NCI-H2081 treated with DMSO at 0.1 percent for 48 hours (cell line): ENCODE results near the gene NDUFA3.

Experiments used
- DNase-seq: peaks from one replicate; lab custom pipeline; 2025; lab: John Stamatoyannopoulos, UW

The NDUFA3 gene

GRCh38 chr19:54138489-54139256, 36.0 kb downstream of the NDUFA3 start:
- DNase-seq = no peak

- no peak for DNase-seq
Measured at GRCh38 chr19:54141356-54141755, 38.7 kb downstream of the NDUFA3 start.

DNA sequence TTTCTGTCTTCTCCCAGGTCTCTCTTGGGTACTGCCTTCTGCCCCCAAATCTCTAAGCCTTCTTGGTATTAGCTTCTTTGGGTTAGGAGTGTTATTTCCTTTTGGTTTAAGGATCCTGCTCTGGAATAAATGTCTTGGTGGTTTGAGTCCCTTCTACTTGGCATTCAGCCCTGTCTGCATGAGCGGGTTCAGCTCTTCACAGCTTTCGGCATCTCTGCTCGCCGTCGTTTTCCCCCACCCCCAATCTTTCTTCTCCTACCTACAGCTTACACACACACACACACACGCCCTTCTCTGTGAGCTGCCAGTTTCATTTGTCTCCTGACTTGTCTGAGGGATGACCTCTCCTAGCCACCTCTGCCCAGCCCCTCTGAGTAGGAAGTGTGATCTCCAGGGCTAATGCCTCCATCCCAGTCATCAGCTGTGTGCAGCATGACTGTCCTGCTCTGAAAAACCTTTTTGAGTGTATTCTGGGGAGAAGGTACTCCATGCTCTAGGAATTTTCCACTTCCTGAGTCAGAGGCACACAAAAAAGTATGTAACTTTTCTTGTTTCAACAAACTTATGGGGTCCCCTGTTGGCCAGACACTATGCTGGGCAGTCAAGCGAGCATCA, 39.6 kb downstream of the NDUFA3 start:
- no peak for DNase-seq

- no peak for DNase-seq
Measured at GRCh38 chr19:54145541-54146158, 43.0 kb downstream of the NDUFA3 start.

GRCh38 chr19:54147676-54148075, 45.0 kb downstream of the NDUFA3 start:
- DNase-seq = no peak

- DNase-seq = no peak
Measured at GRCh38 chr19:54148158-54148557, 45.5 kb downstream of the NDUFA3 start.

- no peak for DNase-seq
Measured at GRCh38 chr19:54149021-54149812, 46.6 kb downstream of the NDUFA3 start.

GRCh38 chr19:54151362-54152035, 48.8 kb downstream of the NDUFA3 start:
- DNase-seq = no peak

- no peak for DNase-seq
Measured at GRCh38 chr19:54152267-54152666, 49.6 kb downstream of the NDUFA3 start.

DNA sequence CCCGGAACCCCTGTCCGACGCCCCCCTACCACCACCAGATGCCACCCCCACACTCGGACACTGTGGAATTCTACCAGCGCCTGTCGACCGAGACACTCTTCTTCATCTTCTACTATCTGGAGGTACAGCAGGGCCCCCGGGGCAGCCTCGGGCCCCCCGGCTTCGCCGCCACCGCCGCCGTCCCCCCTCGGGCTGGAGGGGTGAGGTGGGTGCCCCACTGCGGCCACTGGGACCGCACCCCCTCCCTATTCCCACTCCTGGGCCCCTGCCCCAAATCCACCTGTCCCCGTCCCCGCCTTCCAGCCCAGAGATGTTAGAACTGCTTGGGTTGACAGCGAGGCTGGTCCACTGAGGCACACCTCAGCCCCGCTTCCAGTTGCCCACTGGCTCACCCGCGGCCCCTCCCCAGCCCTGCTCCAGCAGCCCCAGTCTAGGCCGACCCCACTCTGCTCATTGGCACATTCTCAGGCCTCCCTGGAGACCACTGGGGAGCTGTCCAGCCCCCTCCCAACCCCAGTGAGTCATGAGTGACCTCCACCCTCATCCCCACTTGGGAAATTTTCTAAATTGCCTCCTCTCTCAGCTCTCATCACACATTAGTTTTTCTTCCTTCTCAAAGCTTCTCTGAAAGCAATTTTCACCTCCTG, 50.3 kb downstream of the NDUFA3 start:
- DNase-seq = no peak

- no peak for DNase-seq
Measured at GRCh38 chr19:54153731-54154326, 51.2 kb downstream of the NDUFA3 start.

DNA sequence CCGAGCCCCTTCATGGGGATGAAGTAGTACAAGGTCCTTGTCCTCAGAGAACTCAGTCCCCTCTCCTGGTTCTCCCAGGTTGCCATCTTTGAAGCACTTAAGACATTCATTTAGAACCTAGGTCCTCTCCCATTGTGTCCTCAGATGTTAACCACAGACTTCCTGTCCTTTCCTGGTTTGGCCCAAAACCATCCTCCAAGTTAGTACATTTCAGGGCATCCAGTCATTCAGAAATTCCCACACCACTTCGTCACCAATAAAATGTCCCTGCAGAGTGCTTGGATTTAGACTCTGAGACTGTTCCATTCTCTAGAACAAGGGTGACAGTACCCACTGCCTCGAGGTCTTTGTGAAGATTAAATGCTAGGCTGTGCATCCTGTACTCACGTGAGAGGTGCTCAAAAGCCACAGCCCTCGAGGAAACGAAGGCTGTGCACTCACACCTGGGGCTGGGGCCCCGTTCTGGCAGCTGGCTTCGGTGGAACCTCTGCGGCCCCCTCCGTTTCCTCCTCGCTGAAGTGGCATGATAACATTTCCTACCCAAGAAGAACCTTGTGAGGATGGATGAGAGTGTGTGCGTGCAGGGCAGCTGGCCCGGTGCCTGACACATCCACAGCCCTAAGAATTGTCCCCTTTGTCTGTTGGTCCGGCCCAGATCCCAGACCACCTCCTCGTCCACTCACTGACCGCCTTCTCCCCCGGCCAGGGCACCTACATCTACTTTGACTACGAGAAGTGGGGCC, 52.1 kb downstream of the NDUFA3 start:
- no peak for DNase-seq

DNA sequence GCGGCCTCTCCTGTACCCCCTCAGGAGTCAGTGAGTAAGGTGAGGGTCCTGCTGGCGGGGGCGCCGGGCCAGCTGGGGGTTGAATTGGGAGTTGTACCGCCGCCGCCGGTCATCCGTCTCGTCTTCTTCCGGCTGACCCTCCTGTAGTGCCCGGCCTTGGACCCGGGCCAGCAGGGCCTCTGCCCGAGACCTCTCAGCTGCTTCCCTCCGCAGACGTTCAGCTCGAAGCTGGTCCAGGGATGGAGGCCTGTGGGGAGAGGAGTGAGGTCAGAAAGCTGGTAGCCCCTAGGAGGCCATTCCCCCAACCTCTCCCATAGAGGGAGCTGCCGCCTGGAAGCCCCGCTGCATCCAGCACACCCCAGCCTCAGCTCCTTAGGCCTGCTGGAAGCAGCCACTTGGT, 53.0 kb downstream of the NDUFA3 start:
- no peak for DNase-seq

DNA sequence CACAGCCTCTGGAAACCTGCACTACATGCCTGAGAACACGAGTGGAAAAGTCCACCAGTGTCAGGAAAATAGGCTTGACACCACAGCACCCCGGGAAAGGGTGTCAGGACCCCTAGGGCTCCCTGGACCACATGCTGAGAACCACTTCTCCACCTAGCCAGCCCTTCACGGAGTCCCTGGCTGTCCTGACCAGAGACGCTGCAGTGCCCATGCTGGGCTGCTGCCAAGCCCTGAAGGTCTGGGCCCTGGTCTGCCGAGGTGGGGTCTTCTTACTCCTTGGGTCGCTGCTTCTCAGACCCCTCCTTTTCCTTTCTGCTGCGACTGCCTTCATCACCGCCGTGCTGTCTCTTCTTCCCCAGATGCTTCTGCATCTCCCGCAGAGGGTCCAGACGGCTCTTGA, 53.8 kb downstream of the NDUFA3 start:
- no peak for DNase-seq

GRCh38 chr19:54156953-54157352, 54.3 kb downstream of the NDUFA3 start:
- no peak for DNase-seq
